T follicular helper cell (primary cell): Measurements from ENCODE around the gene SAYSD1.

Experiments
- DNase-seq: peaks from one replicate; pipeline ENCODE4 v3.0.0-alpha.2; 2020; ENCODE audit warnings: low read depth

Gene SAYSD1

DNA sequence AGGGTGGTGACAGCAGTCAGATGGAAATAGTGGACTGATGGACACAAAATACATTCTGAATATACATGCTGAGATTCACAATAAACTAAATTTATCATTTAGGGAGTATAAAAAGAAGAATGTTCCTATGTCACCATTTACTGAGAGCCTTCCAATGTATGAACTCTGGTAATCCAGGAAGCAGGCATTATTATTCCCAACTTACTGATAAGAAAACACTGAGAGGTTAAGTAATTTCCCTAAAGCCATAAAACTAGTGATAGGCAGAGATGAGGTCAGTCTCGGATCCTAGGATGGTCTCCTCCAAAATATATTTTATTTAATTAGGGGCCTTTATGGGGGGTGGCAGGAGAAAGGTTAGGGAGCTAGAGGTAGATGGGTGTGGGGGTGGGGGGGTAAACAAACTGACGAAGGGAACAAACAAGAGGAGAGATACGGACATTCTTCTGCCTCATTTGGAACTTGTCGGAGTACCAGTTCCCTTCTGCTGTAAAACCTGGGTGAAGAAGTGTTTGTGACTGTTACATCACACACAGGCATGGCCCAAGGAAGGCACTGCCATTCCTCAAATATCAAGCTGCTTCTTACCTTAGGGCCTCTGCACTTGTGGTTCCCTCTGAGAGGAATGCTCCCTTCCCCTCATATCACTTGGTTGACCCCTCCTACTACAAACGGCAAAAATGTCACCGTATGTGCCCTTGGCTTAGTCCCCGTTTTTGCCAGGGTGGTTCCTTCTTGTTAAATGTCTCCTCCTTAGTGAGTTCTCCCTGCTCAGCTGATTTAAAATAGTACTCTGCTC lies 6.7 kb downstream of the SAYSD1 start:
- no peak for DNase-seq

GRCh38 chr6:39107641-39108040 lies 7.3 kb downstream of the SAYSD1 start:
- no peak for DNase-seq

DNA sequence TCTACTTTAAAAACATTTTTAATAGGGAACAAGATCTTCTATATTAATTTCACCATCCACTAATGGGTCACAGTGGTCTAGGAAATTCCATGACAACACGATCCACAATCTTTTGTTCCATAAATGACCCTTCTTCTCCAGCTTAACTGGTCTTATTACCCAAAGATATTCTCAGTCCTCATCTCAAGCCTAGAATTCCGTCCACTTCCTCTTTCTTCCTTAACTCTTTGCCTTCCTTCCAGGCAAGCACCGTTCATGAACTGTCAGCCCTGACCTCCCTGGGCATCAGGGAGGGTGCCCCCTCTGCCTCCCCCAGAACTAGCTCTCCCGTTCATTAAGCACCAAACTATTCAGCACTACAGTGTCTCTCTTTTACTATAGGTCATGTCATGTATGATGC lies 8.0 kb downstream of the SAYSD1 start:
- no peak for DNase-seq

DNA sequence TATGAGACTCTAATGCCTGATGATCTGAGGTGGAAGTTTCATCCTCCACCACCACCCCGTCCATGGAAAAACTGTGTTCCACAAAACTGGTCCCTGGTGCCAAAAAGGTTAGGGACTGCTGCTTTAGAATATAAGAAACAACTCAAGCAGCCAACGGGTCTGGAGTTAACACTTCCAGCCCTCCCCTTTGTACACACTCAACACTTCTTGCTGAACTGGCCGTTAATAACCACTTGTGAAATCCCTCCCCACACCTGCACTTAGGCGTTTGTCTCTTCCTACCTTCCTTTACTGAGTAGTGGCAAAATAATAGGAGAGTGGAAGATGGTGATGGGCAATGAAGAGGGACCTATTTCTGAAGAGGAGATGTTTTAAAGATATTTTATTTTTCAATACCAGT lies 10.5 kb downstream of the SAYSD1 start:
- DNase-seq: no peak

GRCh38 chr6:39102821-39103136 lies 12.2 kb downstream of the SAYSD1 start:
- no peak for DNase-seq

- DNase-seq: no peak
Observed at GRCh38 chr6:39102071-39102820, 12.7 kb downstream of the SAYSD1 start.

GRCh38 chr6:39100358-39100757 lies 14.6 kb downstream of the SAYSD1 start:
- no peak for DNase-seq

- DNase-seq: no peak
Observed at GRCh38 chr6:39095578-39095977, 19.4 kb downstream of the SAYSD1 start.

DNA sequence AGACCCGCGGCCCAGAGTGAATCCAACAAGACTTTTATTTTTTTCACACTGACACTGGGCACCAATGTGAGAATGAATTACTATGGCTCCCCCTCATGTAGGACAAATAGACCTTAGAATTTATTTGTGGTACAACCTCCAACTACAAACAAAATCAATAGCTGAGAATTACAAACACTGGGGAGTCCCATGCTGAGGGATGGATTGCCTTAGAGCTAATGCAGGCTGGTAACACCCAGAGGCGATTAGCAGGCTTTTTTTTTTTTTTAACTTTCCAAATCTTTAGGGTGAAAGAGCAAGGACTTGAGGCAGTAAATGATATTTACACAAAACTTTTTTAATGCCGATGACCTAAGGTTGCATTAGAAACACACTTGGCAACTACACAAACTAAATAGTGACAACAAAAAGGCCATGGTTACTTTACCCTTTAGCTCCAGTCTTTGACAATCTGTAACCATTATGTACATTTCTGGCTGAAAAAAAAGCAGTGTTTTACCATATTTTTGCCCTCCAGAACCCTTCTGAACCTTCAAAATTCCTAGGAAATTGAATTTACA lies 21.8 kb downstream of the SAYSD1 start:
- DNase-seq: no peak

DNA sequence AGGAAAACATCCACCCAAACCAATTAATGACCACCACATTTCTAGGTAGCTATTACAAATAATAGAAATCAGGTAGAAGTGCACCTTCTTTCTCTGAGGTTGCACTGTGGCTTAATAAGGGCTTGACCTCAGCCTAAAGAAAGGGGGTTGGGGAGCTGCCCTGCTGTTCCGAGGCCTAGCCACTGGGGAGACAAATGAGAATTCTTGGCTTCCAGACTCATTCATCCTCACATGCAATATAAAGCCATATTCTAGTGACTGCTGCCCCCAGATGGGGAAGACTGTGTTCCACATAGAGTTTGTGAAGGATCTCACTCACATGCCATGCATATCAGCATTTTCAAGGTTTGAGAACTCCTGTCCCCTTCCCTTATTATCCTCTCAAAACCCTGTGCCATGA lies 22.9 kb downstream of the SAYSD1 start:
- DNase-seq: no peak

GRCh38 chr6:39091220-39091619 lies 23.8 kb downstream of the SAYSD1 start:
- DNase-seq: no peak

DNA sequence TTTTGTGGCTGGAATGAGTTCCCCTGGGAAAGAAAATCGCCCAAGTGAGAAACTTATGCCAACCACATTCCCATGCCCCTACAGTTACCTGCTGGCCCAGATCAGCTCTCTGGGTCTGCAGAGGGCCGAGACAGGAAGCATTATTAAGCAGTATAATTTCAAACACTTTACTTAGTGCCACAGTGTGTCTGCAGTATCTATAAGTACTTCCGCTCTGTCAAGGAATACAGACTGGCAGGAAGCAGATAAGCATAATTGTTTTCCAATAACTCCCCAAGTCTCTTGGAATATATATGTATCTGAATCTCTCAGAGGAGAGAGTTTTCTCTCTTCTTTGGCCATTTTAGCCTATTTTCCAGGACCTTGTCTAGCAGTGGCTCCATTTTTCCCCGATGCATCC lies 24.9 kb downstream of the SAYSD1 start:
- no peak for DNase-seq

DNA sequence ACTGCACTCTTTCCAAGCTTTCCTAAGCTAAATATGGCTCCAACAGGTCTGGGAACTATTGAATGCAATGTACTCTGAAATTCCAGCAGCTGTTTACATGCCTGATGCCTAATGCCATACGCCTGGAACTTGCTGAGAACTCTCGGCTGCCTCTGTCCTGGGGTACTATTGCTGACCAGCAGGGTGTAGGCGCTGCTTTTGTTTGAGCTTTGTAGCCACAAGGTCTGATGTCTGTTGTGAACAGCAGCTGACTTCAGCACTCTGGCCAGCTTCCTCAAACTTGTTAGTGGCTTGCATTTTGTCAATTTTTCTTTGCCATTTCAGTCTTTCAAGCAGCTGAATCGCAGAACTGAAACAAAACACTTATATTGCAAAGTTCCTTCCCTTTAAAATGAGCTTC lies 26.7 kb downstream of the SAYSD1 start:
- DNase-seq: no peak

GRCh38 chr6:39087197-39087596 lies 27.8 kb downstream of the SAYSD1 start:
- no peak for DNase-seq

DNA sequence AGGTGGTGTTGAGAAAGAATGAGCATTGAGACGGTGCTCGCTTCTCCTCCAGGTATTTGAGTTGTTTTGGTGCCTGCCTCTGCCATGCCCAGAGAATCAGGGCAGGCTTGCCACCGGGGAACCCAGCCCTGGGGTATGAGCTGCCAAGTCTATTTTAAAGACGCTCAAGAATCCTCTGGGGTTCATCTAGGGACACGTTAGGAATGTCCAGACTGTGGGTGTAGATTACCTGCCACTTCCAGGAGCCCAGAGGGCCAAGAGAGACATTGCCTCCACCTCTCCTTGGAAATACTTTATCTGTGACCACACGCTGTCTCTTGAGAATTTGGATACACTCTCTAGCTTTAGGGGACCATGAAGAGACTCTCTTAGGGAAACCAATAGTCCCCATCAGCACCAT lies 28.3 kb downstream of the SAYSD1 start:
- no peak for DNase-seq

DNA sequence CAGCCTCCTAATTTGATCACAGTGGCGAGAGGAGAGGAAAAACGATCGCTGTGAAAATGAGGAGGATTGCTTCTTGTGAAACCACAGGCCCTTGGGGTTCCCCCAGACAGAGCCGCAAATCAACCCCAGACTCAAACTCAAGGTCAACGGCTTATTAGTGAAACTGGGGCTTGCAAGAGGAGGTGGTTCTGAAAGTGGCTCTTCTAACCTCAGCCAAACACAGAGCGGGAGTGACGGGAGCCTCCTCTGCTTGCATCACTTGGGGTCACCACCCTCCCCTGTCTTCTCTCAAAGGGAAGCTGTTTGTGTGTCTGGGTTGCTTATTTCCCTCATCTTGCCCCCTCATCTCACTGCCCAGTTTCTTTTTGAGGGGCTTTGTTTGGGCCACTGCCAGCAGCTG lies 28.7 kb downstream of the SAYSD1 start:
- DNase-seq: no peak

DNA sequence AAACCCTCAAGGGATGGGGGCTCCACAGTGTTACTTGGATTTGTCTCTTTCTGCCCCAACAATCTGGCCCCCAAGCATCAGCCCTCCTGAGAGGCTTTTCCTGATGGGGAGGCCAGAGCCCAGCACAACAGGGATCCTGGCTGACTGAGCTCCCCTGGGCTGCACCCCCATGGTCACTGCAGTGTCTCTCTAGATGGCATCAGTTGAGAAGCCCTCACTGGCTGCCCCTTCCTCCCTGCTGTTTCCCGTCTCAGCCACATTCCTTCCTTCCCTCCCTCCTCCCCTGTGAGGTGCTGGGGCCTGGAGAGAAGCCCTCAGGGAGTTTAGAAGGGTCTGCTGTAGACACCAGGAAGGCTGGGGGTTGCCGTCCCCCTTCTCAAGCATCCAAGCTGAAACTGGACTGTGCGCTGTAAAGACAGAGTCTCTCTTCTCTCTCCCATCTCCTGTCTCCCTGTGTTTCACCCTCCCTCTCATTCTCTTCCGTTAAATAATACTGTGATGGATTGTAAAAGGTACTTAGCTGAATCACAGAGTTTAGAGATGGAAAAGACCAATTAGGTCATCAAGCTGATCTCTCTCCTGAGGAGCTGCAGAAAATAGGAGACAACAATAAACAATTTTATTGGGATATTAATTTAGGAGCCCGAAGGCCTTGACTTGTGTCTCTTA lies 29.7 kb downstream of the SAYSD1 start:
- no peak for DNase-seq

- no peak for DNase-seq
Observed at GRCh38 chr6:39084506-39084905, 30.5 kb downstream of the SAYSD1 start.

DNA sequence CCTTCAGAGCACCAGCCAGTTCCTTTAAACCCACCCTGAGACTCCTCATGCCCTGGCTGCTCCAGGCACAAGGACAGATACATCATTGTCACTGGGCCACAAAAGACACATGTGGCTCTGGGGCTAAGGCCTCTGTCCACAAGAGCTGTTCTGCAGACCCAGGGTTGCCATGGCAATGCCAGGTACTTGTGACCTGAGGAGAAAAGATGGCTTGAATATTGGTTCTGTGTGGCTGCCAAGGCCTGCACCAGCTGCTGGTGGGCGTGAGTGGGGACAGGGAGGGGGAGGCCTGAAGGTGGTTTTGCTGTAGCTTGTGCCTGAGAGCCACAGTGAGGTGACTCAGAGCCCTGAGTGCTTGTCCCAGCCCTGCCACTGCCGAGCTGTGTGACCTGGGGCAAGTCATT lies 31.8 kb downstream of the SAYSD1 start:
- DNase-seq: no peak

DNA sequence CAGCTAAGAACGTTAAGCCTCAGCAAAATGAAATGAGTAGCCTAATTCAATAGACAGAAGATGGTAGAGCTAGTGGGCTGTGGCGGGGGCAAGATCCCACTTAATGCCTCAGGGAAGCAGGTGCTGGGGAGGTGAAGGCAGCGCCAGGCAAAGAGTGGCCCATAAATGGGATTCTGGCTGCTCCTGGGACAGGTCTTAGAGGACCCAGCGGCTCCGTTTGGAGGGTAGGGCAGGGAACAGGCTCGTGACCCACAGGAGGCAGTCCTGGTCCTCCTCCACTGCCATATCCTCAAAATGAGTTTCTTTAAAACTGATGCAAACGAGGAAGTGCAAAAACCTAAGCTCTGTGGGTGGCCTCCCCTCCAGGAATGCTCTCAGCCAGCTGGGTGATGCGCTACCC lies 32.7 kb downstream of the SAYSD1 start:
- DNase-seq: no peak

- no peak for DNase-seq
Observed at GRCh38 chr6:39080246-39080875, 34.6 kb downstream of the SAYSD1 start.
